ENCODE results near the gene C3orf62.

DNA sequence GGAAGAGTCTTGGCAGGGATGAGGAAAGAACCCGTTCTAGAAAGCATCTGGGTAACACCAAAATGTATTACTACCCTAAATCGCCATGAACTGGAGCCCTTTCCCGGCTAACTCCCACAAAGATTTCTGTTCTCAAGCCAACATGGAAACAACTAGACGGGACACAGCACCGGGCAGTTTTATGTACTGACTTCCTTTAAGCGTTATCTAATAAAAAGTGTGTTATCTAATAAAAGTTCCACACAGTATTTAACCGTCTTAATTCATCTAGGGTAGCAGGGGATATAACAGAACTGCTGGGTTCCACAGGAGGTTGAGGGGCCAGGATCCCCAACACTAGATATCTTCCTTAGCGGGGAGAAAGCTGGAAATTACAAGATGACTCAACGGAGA, 347 bp upstream of the C3orf62 start:
- TF ChIP-seq, protein P1, sequence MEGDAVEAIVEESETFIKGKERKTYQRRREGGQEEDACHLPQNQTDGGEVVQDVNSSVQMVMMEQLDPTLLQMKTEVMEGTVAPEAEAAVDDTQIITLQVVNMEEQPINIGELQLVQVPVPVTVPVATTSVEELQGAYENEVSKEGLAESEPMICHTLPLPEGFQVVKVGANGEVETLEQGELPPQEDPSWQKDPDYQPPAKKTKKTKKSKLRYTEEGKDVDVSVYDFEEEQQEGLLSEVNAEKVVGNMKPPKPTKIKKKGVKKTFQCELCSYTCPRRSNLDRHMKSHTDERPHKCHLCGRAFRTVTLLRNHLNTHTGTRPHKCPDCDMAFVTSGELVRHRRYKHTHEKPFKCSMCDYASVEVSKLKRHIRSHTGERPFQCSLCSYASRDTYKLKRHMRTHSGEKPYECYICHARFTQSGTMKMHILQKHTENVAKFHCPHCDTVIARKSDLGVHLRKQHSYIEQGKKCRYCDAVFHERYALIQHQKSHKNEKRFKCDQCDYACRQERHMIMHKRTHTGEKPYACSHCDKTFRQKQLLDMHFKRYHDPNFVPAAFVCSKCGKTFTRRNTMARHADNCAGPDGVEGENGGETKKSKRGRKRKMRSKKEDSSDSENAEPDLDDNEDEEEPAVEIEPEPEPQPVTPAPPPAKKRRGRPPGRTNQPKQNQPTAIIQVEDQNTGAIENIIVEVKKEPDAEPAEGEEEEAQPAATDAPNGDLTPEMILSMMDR (IDR thresholded peaks at IDR 0.05), result no peak
- no peak for TF ChIP-seq POLR2A (IDR thresholded peaks at IDR 0.05)

Measured in breast epithelium (tissue), 3 donors.